IMR-90 (cell line): ENCODE measurements around the gene SSBP2. TPM values are rescaled to one million over a fixed set of nuclear protein-coding genes. Genes with fewer than 3 reads are reported as not detected.

Source experiments
- ATAC-seq: fragments of 200-7000 bp; cut with Tn5 transposase; 2 replicates; pipeline ENCODE4 v1.9.1; 2020; ENCODE audit warnings: low read depth, mild to moderate bottlenecking, moderate library complexity
- BruUV-seq: library from RNA; stranded (reverse); fragments of 400-500 nt; replicated peaks from 2 replicates; lab custom pipeline; 2021; lab: Mats Ljungman, UMichigan
- CTCF ChIA-PET: fragments of 300-600 bp; formaldehyde crosslinking; extraction: SDS; loops from one replicate; lab custom pipeline; 2021; ENCODE audit warnings: antibody characterized with exemption; lab: Yijun Ruan, JAX
- POLR2A ChIA-PET: fragments of 300-600 bp; sonication (Branson Sonifier 250); formaldehyde crosslinking; loops from one replicate; lab custom pipeline; 2022; ENCODE audit warnings: antibody characterized with exemption; ENCODE audit not compliant: unreplicated experiment; lab: Charles Lee
- DNase-seq: peaks from one replicate; pipeline ENCODE4 v3.0.0; 2013
- H2AFZ ChIP-seq: replicated peaks from 2 replicates; pipeline ENCODE3; 2013; ENCODE audit warnings: low read length, mild to moderate bottlenecking; ENCODE audit not compliant: poor library complexity
- H2AK5ac ChIP-seq: 2 replicates; pipeline ENCODE4 v1.6.1; 2013; ENCODE audit warnings: low read depth, low read length, inconsistent platforms
- H2AK9ac ChIP-seq: replicated peaks from 2 replicates; pipeline ENCODE3; 2013; ENCODE audit warnings: mild to moderate bottlenecking, low read depth, low read length, moderate library complexity; ENCODE audit not compliant: poor library complexity
- H2BK120ac ChIP-seq: 2 replicates; pipeline ENCODE4 v1.6.1; 2013; ENCODE audit warnings: low read depth, low read length, inconsistent platforms
- H2BK15ac ChIP-seq: 3 replicates; pipeline ENCODE4 v1.6.1; 2013; ENCODE audit warnings: low read depth, low read length, inconsistent platforms
- H2BK20ac ChIP-seq: 2 replicates; pipeline ENCODE4 v1.6.1; 2013; ENCODE audit warnings: low read depth, mild to moderate bottlenecking, inconsistent platforms, low read length, moderate library complexity
- H2BK5ac ChIP-seq: 2 replicates; pipeline ENCODE4 v1.6.1; 2013; ENCODE audit warnings: mild to moderate bottlenecking, low read depth, low read length, inconsistent platforms; ENCODE audit not compliant: poor library complexity, severe bottlenecking
- H3K14ac ChIP-seq: replicated peaks from 2 replicates; pipeline ENCODE4 v1.6.1; 2013; ENCODE audit warnings: low read depth, low read length, inconsistent platforms
- H3K18ac ChIP-seq: 2 replicates; pipeline ENCODE4 v1.6.1; 2013; ENCODE audit warnings: low read depth, low read length, control low read depth
- H3K23ac ChIP-seq: 2 replicates; pipeline ENCODE4 v1.6.1; 2013; ENCODE audit warnings: low read depth, low read length, inconsistent platforms
- H3K27ac ChIP-seq: 2 replicates; pipeline ENCODE4 v1.5.1; 2013; ENCODE audit warnings: mild to moderate bottlenecking, control low read depth, low read length; ENCODE audit not compliant: insufficient read depth
- H3K27me3 ChIP-seq: 2 replicates; pipeline ENCODE4 v1.6.1; 2013; ENCODE audit warnings: low read length; ENCODE audit not compliant: control insufficient read depth, insufficient read depth
- H3K36me3 ChIP-seq: 2 replicates; pipeline ENCODE4 v1.6.1; 2013; ENCODE audit warnings: low read length, mixed read lengths; ENCODE audit not compliant: control insufficient read depth, insufficient read depth
- H3K4ac ChIP-seq: 2 replicates; pipeline ENCODE4 v1.6.1; 2013; ENCODE audit warnings: low read depth, low read length, inconsistent platforms
- H3K4me1 ChIP-seq: 2 replicates; pipeline ENCODE4 v1.6.1; 2013; ENCODE audit warnings: low read length, mixed read lengths; ENCODE audit not compliant: control insufficient read depth, insufficient read depth
- H3K4me2 ChIP-seq: 2 replicates; pipeline ENCODE4 v1.6.1; 2013; ENCODE audit warnings: low read depth, mild to moderate bottlenecking, control low read depth, low read length, moderate library complexity
- H3K4me3 ChIP-seq: 2 replicates; pipeline ENCODE4 v1.5.1; 2013; ENCODE audit warnings: low read depth, mild to moderate bottlenecking, control low read depth, low read length, moderate library complexity; ENCODE audit not compliant: insufficient read depth
- H3K56ac ChIP-seq: 2 replicates; pipeline ENCODE4 v1.6.1; 2013; ENCODE audit warnings: low read length, inconsistent platforms; ENCODE audit not compliant: insufficient read depth; ENCODE audit errors: extremely low read depth
- H3K79me1 ChIP-seq, 2 experiments: 2 replicates each; pipeline ENCODE4 v1.6.1; 2013; ENCODE audit warnings: low read length in 2 of 2, inconsistent platforms in 1 of 2, low read depth in 1 of 2
- H3K9ac ChIP-seq: 2 replicates; pipeline ENCODE4 v1.6.1; 2013; ENCODE audit warnings: low read depth, low read length, control low read depth
- H3K9me1 ChIP-seq: 2 replicates; pipeline ENCODE4 v1.6.1; 2013; ENCODE audit warnings: low read length, inconsistent platforms; ENCODE audit not compliant: insufficient read depth
- H3K9me3 ChIP-seq: 2 replicates; pipeline ENCODE4 v1.6.1; 2013; ENCODE audit warnings: low read length; ENCODE audit not compliant: control insufficient read depth, insufficient read depth
- H4K20me1 ChIP-seq: 2 replicates; pipeline ENCODE4 v1.6.1; 2013; ENCODE audit warnings: low read length, inconsistent platforms; ENCODE audit not compliant: insufficient read depth
- H4K5ac ChIP-seq: 2 replicates; pipeline ENCODE4 v1.6.1; 2013; ENCODE audit warnings: mild to moderate bottlenecking, low read depth, low read length, control low read depth
- H4K8ac ChIP-seq, 2 experiments: 2 replicates each; pipeline ENCODE4 v1.6.1; 2013; ENCODE audit warnings: low read depth in 2 of 2, low read length in 2 of 2, control low read depth in 1 of 2, inconsistent platforms in 1 of 2
- H4K91ac ChIP-seq: 2 replicates; pipeline ENCODE4 v1.6.1; 2013; ENCODE audit warnings: low read depth, low read length, inconsistent platforms; ENCODE audit not compliant: insufficient read depth
- CEBPB ChIP-seq: IDR thresholded peaks from 2 replicates; pipeline ENCODE4 v1.6.1; 2012; ENCODE audit warnings: low read depth, low read length, improper control_type of control experiment
- MAFK ChIP-seq: IDR thresholded peaks from 2 replicates; pipeline ENCODE4 v1.6.1; 2012; ENCODE audit warnings: low read depth, low read length, improper control_type of control experiment
- dilution Hi-C: fragments of 300-500 bp; cut with HindIII; formaldehyde crosslinking; loops from one replicate; pipeline ENCODE4 v1.14.3; 2018; ENCODE audit warnings: low sequenced_read_pairs; ENCODE audit not compliant: unreplicated experiment
- in situ Hi-C: fragments of 300-500 bp; cut with MboI; formaldehyde crosslinking; loops from 3 replicates; pipeline ENCODE4 v1.14.3; 2019; ENCODE audit warnings: low sequenced_read_pairs, inconsistent platforms, mixed read lengths
- intact Hi-C: fragments of 100-400 bp; cut with micrococcal nuclease; formaldehyde crosslinking; loops from 2 replicates; pipeline ENCODE4 v1.10.0; 2022
- polyA plus RNA-seq, 3 experiments: library from polyadenylated mRNA; depleted of rRNA; stranded (reverse); fragments of >200 nt; gene quantifications; 2 replicates each; pipeline ENCODE4 v1.2.3, GENCODE V29; 2012; ENCODE audit warnings: low replicate concordance in 1 of 3
- total RNA-seq: library from RNA; depleted of rRNA; stranded (reverse); fragments of >200 nt; gene quantifications from 2 replicates; pipeline ENCODE4 v1.2.3, GENCODE V29; 2012

SSBP2 gene
- total and polyA plus RNA-seq, 2 of the 4 experiments (the other 2 are of a cell fraction) = 38.4 to 42.7 TPM

- Histone ChIP-seq H3K9me3 (no peaks in the 10 kb centered on the region), H2BK120ac (no peak overlapping the region), H2AFZ (no peak overlapping the region), H2BK20ac (no peak overlapping the region), H3K23ac (no peak overlapping the region), H2AK9ac (no peak overlapping the region), H4K20me1 (no peaks in the 10 kb centered on the region), H2AK5ac (no peak overlapping the region), H3K18ac (no peak overlapping the region), H3K27ac (no peak overlapping the region), H4K8ac (no peak overlapping the region), H3K4me2 (no peak overlapping the region), H3K4ac (no peak overlapping the region), H3K9ac (no peak overlapping the region), H3K79me1 (no peaks in the 10 kb centered on the region), H3K4me1 (peaks cover 8% of the 10 kb centered on the region), H4K91ac (no peak overlapping the region), H3K27me3 (no peaks in the 10 kb centered on the region), H3K36me3 (no peaks in the 10 kb centered on the region), H2BK15ac (no peak overlapping the region), H2BK5ac (no peak overlapping the region), H4K5ac (no peak overlapping the region), H3K4me3 (no peak overlapping the region), H3K56ac (no peak overlapping the region), H3K9me1 (no peaks in the 10 kb centered on the region), H3K14ac (no peak overlapping the region)
- CTCF ChIA-PET = interaction anchor here (2.1 kb wide), 1 partner anchor 736 kb away, joined by 7 read pairs; no protein-coding TSS in a partner anchor
- in situ Hi-C loops = loop anchor here (10.0 kb wide), 1 partner anchor 425 kb away; no protein-coding TSS in a partner anchor
- DNase-seq = no peak
- ATAC-seq = no peak
- POLR2A ChIA-PET = no interaction called here
- dilution Hi-C loops = no loop called here
- intact Hi-C loops = loop anchor here (5.0 kb wide), 1 partner anchor 407 kb away; no protein-coding TSS in a partner anchor
- no peak for TF ChIP-seq CEBPB
- TF ChIP-seq MAFK = peak; percentile 68
- BruUV-seq = no TSS peak
Observed at GRCh38 chr5:81429985-81430384, 320.9 kb downstream of the SSBP2 start.
